ENCODE measurements around the gene IQCE.

- TF ChIP-seq POLR2A (IDR thresholded peaks at IDR 0.05) (no peak), EP300 (IDR thresholded peaks at IDR 0.05) (no peak), CTCF (IDR thresholded peaks at IDR 0.05) (no peak)
Observed at GRCh38 chr7:2513702-2514101, 45.1 kb upstream of the IQCE start.

Data from ovary (tissue), 3 donors.